ENCODE results near the gene DPP6. TPM values are rescaled to one million over a fixed set of nuclear protein-coding genes. Genes with fewer than 3 reads are reported as not detected.
"Not testable (repeated sequence)": the region's sequence is repeated elsewhere in the genome, so short reads cannot be mapped to it uniquely, and the experiment has no call there.

The DPP6 gene
- total RNA-seq, 1 experiment from 2014 or later = not detected

DNA sequence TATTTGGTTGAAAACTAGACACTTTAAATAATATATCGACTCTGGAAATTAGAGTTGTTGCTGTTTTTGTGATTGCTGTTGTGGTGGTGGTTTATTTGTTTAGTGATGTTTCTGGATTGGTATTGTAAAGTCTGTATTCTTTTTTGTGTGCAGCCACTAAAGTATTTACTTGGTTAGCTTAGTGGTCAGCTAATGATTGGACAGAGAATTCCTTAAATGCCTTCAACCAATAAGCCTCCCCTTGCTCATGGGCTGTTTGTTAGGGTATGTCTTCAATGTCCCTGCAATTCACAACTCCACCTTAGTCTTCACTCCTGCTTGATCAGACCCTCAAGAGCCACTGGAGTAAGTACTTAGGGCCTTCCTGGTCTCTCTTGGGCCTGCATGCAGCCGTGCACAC is 879.7 kb downstream of the DPP6 start:
- CTCF ChIA-PET = no interaction called here

DNA sequence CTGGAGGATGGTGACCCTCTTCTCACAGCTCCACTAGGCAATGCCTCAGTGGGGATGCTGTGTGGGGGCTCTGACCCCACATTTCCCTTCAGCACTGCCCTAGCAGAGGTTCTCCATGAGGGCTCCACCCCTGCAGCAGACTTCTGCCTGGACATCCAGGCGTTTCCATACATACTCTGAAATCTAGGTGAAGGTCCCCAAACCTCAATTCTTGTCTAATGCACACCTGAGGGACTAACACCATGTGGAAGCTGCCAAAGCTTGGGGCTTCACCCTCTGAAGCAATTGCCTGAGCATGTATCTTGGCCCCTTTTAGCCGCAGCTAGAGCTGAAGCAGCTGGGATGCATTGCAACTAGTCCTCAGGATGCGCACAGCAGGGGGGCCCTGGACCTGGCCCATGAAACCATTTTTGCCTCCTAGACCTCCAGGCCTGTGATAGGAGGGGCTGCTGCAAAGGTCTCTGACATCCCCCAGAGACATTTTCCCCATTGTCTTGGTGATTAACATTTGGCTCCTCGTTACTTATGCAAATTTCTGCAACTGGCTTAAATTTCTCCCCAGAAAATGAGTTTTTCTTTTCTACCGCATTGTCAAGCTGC is 882.3 kb downstream of the DPP6 start:
- H3K4me2 ChIP-seq (ENCODE audit: low read length); H3K4me3 ChIP-seq (ENCODE audit: low read length); H3K79me2 ChIP-seq (ENCODE audit: low read length); BruUV-seq (replicated peaks); H3K27me3 ChIP-seq (ENCODE audit: low read length); ATAC-seq; H2AFZ ChIP-seq (ENCODE audit: low read length); H3K9me3 ChIP-seq (ENCODE audit: low read length); H3K4me1 ChIP-seq (ENCODE audit: insufficient read depth, low read length); H3K27ac ChIP-seq (ENCODE audit: low read length); H3K9ac ChIP-seq (ENCODE audit: low read length); POLR2A ChIA-PET (ENCODE audit: unreplicated experiment); CTCF ChIA-PET; H3K9me2 ChIP-seq (replicated peaks; ENCODE audit: low read length); intact Hi-C loops (cut with micrococcal nuclease); H4K20me1 ChIP-seq (ENCODE audit: low read length); H3F3A ChIP-seq (ENCODE audit: low read length, unreplicated experiment); H3K36me3 ChIP-seq (ENCODE audit: low read depth, low read length); DNase-seq: not testable (repeated sequence)

More for the DNA sequence above, 879.7 kb downstream of the DPP6 start:
- no peak for ATAC-seq
- Histone ChIP-seq H3F3A (ENCODE audit: low read length, unreplicated experiment) (no peaks in the 10 kb centered on the region), H3K9me3 (ENCODE audit: low read length) (no peaks in the 10 kb centered on the region; the same call in 1 of the 2 replicates), H4K20me1 (ENCODE audit: low read length) (no peaks in the 10 kb centered on the region), H3K27me3 (ENCODE audit: low read length) (no peaks in the 10 kb centered on the region), H3K36me3 (ENCODE audit: low read depth, low read length) (no peaks in the 10 kb centered on the region; the same call in 1 of the 2 replicates), H3K9ac (ENCODE audit: low read length) (no peak overlapping the region), H3K79me2 (ENCODE audit: low read length) (no peaks in the 10 kb centered on the region), H3K4me2 (ENCODE audit: low read length) (no peak overlapping the region), H3K27ac (ENCODE audit: low read length) (no peak overlapping the region), H2AFZ (ENCODE audit: low read length) (no peak overlapping the region), H3K4me1 (ENCODE audit: insufficient read depth, low read length) (peaks cover 6% of the 10 kb centered on the region), H3K9me2 (replicated peaks; ENCODE audit: low read length) (no peaks in the 10 kb centered on the region), H3K4me3 (ENCODE audit: low read length) (no peak overlapping the region)
- intact Hi-C loops (cut with micrococcal nuclease) = no loop called here
- BruUV-seq (replicated peaks) = no TSS peak
- TF ChIP-seq, protein P1, sequence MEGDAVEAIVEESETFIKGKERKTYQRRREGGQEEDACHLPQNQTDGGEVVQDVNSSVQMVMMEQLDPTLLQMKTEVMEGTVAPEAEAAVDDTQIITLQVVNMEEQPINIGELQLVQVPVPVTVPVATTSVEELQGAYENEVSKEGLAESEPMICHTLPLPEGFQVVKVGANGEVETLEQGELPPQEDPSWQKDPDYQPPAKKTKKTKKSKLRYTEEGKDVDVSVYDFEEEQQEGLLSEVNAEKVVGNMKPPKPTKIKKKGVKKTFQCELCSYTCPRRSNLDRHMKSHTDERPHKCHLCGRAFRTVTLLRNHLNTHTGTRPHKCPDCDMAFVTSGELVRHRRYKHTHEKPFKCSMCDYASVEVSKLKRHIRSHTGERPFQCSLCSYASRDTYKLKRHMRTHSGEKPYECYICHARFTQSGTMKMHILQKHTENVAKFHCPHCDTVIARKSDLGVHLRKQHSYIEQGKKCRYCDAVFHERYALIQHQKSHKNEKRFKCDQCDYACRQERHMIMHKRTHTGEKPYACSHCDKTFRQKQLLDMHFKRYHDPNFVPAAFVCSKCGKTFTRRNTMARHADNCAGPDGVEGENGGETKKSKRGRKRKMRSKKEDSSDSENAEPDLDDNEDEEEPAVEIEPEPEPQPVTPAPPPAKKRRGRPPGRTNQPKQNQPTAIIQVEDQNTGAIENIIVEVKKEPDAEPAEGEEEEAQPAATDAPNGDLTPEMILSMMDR (conservative IDR thresholded peaks at IDR 0.05; ENCODE audit: low read depth, low read length) = no peak
- TF ChIP-seq EZH2phosphoT487 (IDR thresholded peaks at IDR 0.05; ENCODE audit: borderline replicate concordance, low read length) (no peak), EZH2 (IDR thresholded peaks at IDR 0.05; ENCODE audit: low read length, unreplicated experiment) (no peak)
- POLR2A ChIA-PET (ENCODE audit: unreplicated experiment) = no interaction called here
- peak; percentile 11 for DNase-seq

DNA sequence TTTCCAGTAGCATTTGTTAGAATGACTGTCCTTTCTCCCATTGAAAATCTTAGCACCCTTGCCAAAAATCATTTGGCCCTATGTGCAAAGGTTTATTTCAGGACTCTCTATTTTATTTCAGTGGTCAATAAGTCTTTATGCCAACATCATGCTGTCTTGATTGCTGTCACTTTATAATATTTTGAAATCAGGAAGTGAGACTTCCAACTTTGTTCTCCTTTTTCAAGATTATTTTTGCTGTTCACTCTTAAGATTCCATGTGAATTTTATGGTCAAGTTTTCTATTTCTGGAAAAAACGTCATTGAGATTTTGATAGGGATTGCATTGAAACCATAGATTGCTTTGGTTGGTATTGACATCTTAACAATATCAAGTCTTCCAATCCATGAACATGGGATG is 885.6 kb downstream of the DPP6 start:
- Histone ChIP-seq H3K9me2 (replicated peaks; ENCODE audit: low read length) (no peaks in the 10 kb centered on the region), H3K9ac (ENCODE audit: low read length) (no peak overlapping the region), H3K9me3 (ENCODE audit: low read length) (no peaks in the 10 kb centered on the region; the same call in 1 of the 2 replicates), H2AFZ (ENCODE audit: low read length) (no peak overlapping the region), H3K4me1 (ENCODE audit: insufficient read depth, low read length) (no peaks in the 10 kb centered on the region), H3K4me2 (ENCODE audit: low read length) (no peak overlapping the region), H3K4me3 (ENCODE audit: low read length) (no peak overlapping the region), H3K79me2 (ENCODE audit: low read length) (no peaks in the 10 kb centered on the region), H4K20me1 (ENCODE audit: low read length) (no peaks in the 10 kb centered on the region), H3K27ac (ENCODE audit: low read length) (no peak overlapping the region), H3F3A (ENCODE audit: low read length, unreplicated experiment) (no peaks in the 10 kb centered on the region), H3K27me3 (ENCODE audit: low read length) (no peaks in the 10 kb centered on the region), H3K36me3 (ENCODE audit: low read depth, low read length) (no peaks in the 10 kb centered on the region; the same call in 1 of the 2 replicates)
- ATAC-seq (no peak), DNase-seq (no peak)
- CTCF ChIA-PET = no interaction called here
- no TSS peak for BruUV-seq (replicated peaks)
- POLR2A ChIA-PET (ENCODE audit: unreplicated experiment) = no interaction called here
- intact Hi-C loops (cut with micrococcal nuclease) = no loop called here
- no peak for TF ChIP-seq EZH2phosphoT487 (IDR thresholded peaks at IDR 0.05; ENCODE audit: borderline replicate concordance, low read length)
- TF ChIP-seq, protein P1 (conservative IDR thresholded peaks at IDR 0.05; ENCODE audit: low read depth, low read length) = no peak
- no peak for TF ChIP-seq EZH2 (IDR thresholded peaks at IDR 0.05; ENCODE audit: low read length, unreplicated experiment)
